A549 (cell line): ENCODE measurements around the gene CCDC136. TPM values are rescaled to one million over a fixed set of nuclear protein-coding genes. Genes with fewer than 3 reads are reported as not detected.

Experiments
- ATAC-seq, 2 experiments: fragments of 200-7000 bp in 1 of 2; fragments of >200 bp in 1 of 2; cut with Nextera tagmentation in 1 of 2; cut with Tn5 transposase in 1 of 2; 3 replicates each; pipeline versions ENCODE4 v1.8.0 to v1.9.1; 2018 to 2020; ENCODE audit warnings: mild to moderate bottlenecking in 1 of 2, moderate library complexity in 1 of 2
- CTCF ChIA-PET: fragments of 300-600 bp; sonication (Branson Sonifier 250); formaldehyde crosslinking; extraction: SDS; loops from one replicate; lab custom pipeline; 2021; ENCODE audit warnings: antibody characterized with exemption, inconsistent platforms; lab: Yijun Ruan, JAX
- POLR2A ChIA-PET: fragments of 350-600 bp; formaldehyde crosslinking; extraction: SDS; loops from one replicate; lab custom pipeline; 2021; ENCODE audit warnings: antibody characterized with exemption, inconsistent platforms; lab: Yijun Ruan, JAX
- DNase-seq, 2 experiments: peaks; one replicate each; pipeline versions ENCODE4 v3.0.0 to v3.0.0-alpha.2; 2011 to 2016; ENCODE audit warnings: low read depth in 1 of 2, low spot score in 1 of 2
- FAIRE-seq: peaks from 2 replicates; lab custom pipeline; 2011; peaks lifted over from hg19 to GRCh38; lab: Jason Lieb, UNC
- H3K27ac ChIP-seq, 2 experiments: fragments of >200 bp; sonication (Bioruptor Twin); formaldehyde crosslinking; 3 replicates each; pipeline ENCODE4 v1.5.1; 2016 to 2017
- H3K4me1 ChIP-seq: fragments of >200 bp; sonication (Bioruptor Twin); formaldehyde crosslinking; 3 replicates; pipeline ENCODE4 v1.6.1; 2016
- H3K4me2 ChIP-seq: fragments of >200 bp; sonication (Bioruptor Twin); formaldehyde crosslinking; 3 replicates; pipeline ENCODE4 v1.6.1; 2016
- H3K4me3 ChIP-seq: fragments of >200 bp; sonication (Bioruptor Twin); formaldehyde crosslinking; 3 replicates; pipeline ENCODE4 v1.5.1; 2016
- H3K9me3 ChIP-seq: fragments of >200 bp; sonication (Bioruptor Twin); formaldehyde crosslinking; 3 replicates; pipeline ENCODE4 v1.6.1; 2016
- CHD2 ChIP-seq: fragments of 150-350 bp; IDR thresholded peaks from 2 replicates; pipeline ENCODE4 v1.6.1; 2014; ENCODE audit warnings: low read length; ENCODE audit not compliant: partially characterized antibody
- EP300 ChIP-seq, 2 experiments: fragments of >200 bp; sonication (Bioruptor Twin); formaldehyde crosslinking; IDR thresholded peaks; 2 replicates in 1 of 2; 3 replicates in 1 of 2; pipeline ENCODE4 v1.6.1; 2016 to 2017
- ESRRA ChIP-seq: fragments of 150-350 bp; IDR thresholded peaks from 2 replicates; pipeline ENCODE4 v1.6.1; 2014; ENCODE audit warnings: mild to moderate bottlenecking, low read length, borderline replicate concordance
- HEYL ChIP-seq: fragments of 250-450 bp; sonication (Bioruptor Pico); IDR thresholded peaks from 2 replicates; pipeline ENCODE4 v1.8.0; 2021; ENCODE audit warnings: mild to moderate bottlenecking, moderate library complexity
- JUN ChIP-seq, 2 experiments: fragments of >200 bp; sonication (Bioruptor Twin); formaldehyde crosslinking; IDR thresholded peaks; 2 replicates in 1 of 2; 3 replicates in 1 of 2; pipeline ENCODE4 v1.6.1; 2016 to 2017
- MAZ ChIP-seq: fragments of 150-350 bp; IDR thresholded peaks from 2 replicates; pipeline ENCODE4 v1.6.1; 2014; ENCODE audit warnings: antibody characterized with exemption, low read depth, low read length, borderline replicate concordance
- MYC ChIP-seq: IDR thresholded peaks from 2 replicates; pipeline ENCODE4 v1.6.1; 2012; ENCODE audit warnings: mild to moderate bottlenecking, inconsistent platforms, low read length, improper control_type of control experiment, borderline replicate concordance
- NPAS2 ChIP-seq: fragments of 250-450 bp; sonication (Bioruptor Pico); IDR thresholded peaks from 2 replicates; pipeline ENCODE4 v1.8.0; 2022; ENCODE audit warnings: mild to moderate bottlenecking, moderate library complexity, borderline replicate concordance
- POLR2A ChIP-seq: IDR thresholded peaks from 2 replicates; pipeline ENCODE4 v1.6.1; 2012; ENCODE audit warnings: mild to moderate bottlenecking, low read length
- RAD21 ChIP-seq, 2 experiments: fragments of >200 bp in 1 of 2; sonication (Bioruptor Twin) in 1 of 2; formaldehyde crosslinking in 1 of 2; IDR thresholded peaks in 1 of 2; conservative IDR thresholded peaks in 1 of 2; 2 replicates in 1 of 2; 3 replicates in 1 of 2; pipeline ENCODE4 v1.6.1; 2012 to 2018; ENCODE audit warnings: inconsistent platforms in 1 of 2
- RCOR1 ChIP-seq: fragments of 150-350 bp; IDR thresholded peaks from 2 replicates; pipeline ENCODE4 v1.6.1; 2014; ENCODE audit warnings: antibody characterized with exemption, low read length, low read depth
- RFX5 ChIP-seq: fragments of 450-650 bp; IDR thresholded peaks from 2 replicates; pipeline ENCODE4 v1.7.1; 2014; ENCODE audit warnings: antibody characterized with exemption, mild to moderate bottlenecking, moderate library complexity
- RNF2 ChIP-seq: fragments of 200-600 bp; sonication (generic); IDR thresholded peaks from 2 replicates; pipeline ENCODE4 v1.6.1; 2016; ENCODE audit warnings: low read depth, mild to moderate bottlenecking, antibody characterized with exemption, moderate library complexity, borderline replicate concordance
- TP53 ChIP-seq: fragments of 250-450 bp; sonication (Bioruptor Pico); IDR thresholded peaks from 2 replicates; pipeline ENCODE4 v1.5.0; 2021; ENCODE audit warnings: mild to moderate bottlenecking, moderate library complexity
- ZSCAN20 ChIP-seq: fragments of 250-450 bp; sonication (Bioruptor Pico); IDR thresholded peaks from 2 replicates; pipeline ENCODE4 v1.8.0; 2022; ENCODE audit warnings: mild to moderate bottlenecking, moderate library complexity
- WGBS: methylation state at CpG from one replicate; pipeline ENCODE4 v1.1.6; 2017; ENCODE audit errors: missing lambda C conversion rate; 5-methylcytosine and 5-hydroxymethylcytosine counted together
- polyA plus RNA-seq, 4 experiments: library from polyadenylated mRNA; depleted of rRNA in 3 of 4; stranded (reverse); fragments of >200 nt; fragmentation: RNase III in 1 of 4; extraction: RNeasy Plus Mini Kit Qiagen cat#74134 plus additional on column Dnase treatment in 1 of 4; gene quantifications; 2 replicates in 3 of 4; 3 replicates in 1 of 4; pipeline ENCODE4 v1.2.3, GENCODE V29; 2011 to 2017
- TF ChIP-seq, protein P1 (sequence below): fragments of 250-450 bp; sonication (Bioruptor Pico); IDR thresholded peaks from 2 replicates; pipeline ENCODE4 v1.5.0; 2020; ENCODE audit warnings: low read depth, mild to moderate bottlenecking, moderate library complexity
- TF ChIP-seq, protein P2 (sequence below): fragments of 450-650 bp; IDR thresholded peaks from 2 replicates; pipeline ENCODE4 v1.6.1; 2014; ENCODE audit warnings: antibody characterized with exemption
- TF ChIP-seq, protein P3 (sequence below): fragments of >200 bp; sonication (Bioruptor Twin); formaldehyde crosslinking; IDR thresholded peaks from 2 replicates; pipeline ENCODE4 v1.6.1; 2016
- TF ChIP-seq, protein P4 (sequence below): fragments of >200 bp; sonication (Bioruptor Twin); formaldehyde crosslinking; IDR thresholded peaks from 3 replicates; pipeline ENCODE4 v1.6.1; 2016
- TF ChIP-seq, protein P5 (sequence below): fragments of 150-350 bp; IDR thresholded peaks from 2 replicates; pipeline ENCODE4 v1.6.1; 2014; ENCODE audit warnings: low read depth, mild to moderate bottlenecking, low read length
- TF ChIP-seq, protein P6 (sequence below): IDR thresholded peaks from 2 replicates; pipeline ENCODE4 v1.6.1; 2012; ENCODE audit warnings: low read depth, borderline replicate concordance

CCDC136 gene
- polyA plus RNA-seq, 2 of the 4 experiments (the other 2 are of a cell fraction): 4.7 to 5.4 TPM

DNA sequence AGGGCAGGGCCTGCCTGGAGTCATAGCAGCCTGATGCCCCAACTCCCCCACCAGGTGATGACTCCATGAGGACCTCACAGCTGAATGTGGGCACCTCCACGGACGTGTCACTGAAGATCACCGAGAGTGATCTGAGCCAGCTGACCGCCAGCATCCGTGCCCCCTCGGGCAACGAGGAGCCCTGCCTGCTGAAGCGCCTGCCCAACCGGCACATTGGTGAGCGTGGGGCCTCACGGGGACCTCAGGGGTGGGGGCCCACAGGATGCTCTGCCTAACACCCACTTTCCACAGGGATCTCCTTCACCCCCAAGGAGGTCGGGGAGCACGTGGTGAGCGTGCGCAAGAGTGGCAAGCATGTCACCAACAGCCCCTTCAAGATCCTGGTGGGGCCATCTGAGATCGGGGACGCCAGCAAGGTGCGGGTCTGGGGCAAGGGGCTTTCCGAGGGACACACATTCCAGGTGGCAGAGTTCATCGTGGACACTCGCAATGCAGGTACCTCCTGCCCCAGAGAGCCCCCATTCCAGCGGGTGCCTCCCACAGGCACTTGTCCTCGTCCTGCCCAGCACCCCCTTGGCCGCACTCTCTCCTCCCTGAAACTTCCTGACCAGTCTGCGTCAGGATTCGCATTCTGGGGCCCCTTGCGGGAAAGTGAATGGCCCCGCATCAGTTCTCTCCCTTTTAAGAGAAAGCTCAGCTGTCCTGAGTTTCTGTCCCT, 60.9 kb downstream of the CCDC136 start:
- ChIA-PET POLR2A (no interaction called here), CTCF (interaction anchor here (0.6 to 1.2 kb wide), 2 partner anchors 31 to 106 kb away, joined by 3 to 4 read pairs; no protein-coding TSS in a partner anchor)
- H3K4me3 ChIP-seq: no peak overlapping the region
- WGBS: 79% methylated on average over 25 of the region's 28 CpGs
- DNase-seq (no peak), FAIRE-seq (no peak), ATAC-seq (no peak)
- H3K9me3 ChIP-seq: no peaks in the 10 kb centered on the region
- H3K4me1 ChIP-seq: no peaks in the 10 kb centered on the region
- H3K27ac ChIP-seq: no peak overlapping the region
- no peak overlapping the region for H3K4me2 ChIP-seq
- TF ChIP-seq NPAS2 (no peak), CHD2 (no peak), POLR2A (no peak), MYC (no peak), HEYL (CRISPR knock-in tag) (no peak), RFX5 (no peak), TP53 (CRISPR knock-in tag) (no peak), RCOR1 (no peak), RAD21 (conservative IDR thresholded peaks at IDR 0.05 in 1 of 2, IDR thresholded peaks at IDR 0.05 in 1 of 2) (no peak)
- TF ChIP-seq, protein P1, sequence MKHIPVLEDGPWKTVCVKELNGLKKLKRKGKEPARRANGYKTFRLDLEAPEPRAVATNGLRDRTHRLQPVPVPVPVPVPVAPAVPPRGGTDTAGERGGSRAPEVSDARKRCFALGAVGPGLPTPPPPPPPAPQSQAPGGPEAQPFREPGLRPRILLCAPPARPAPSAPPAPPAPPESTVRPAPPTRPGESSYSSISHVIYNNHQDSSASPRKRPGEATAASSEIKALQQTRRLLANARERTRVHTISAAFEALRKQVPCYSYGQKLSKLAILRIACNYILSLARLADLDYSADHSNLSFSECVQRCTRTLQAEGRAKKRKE (CRISPR knock-in tag): no peak
- TF ChIP-seq, protein P2, sequence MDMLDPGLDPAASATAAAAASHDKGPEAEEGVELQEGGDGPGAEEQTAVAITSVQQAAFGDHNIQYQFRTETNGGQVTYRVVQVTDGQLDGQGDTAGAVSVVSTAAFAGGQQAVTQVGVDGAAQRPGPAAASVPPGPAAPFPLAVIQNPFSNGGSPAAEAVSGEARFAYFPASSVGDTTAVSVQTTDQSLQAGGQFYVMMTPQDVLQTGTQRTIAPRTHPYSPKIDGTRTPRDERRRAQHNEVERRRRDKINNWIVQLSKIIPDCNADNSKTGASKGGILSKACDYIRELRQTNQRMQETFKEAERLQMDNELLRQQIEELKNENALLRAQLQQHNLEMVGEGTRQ: no peak
- TF ChIP-seq, protein P3, sequence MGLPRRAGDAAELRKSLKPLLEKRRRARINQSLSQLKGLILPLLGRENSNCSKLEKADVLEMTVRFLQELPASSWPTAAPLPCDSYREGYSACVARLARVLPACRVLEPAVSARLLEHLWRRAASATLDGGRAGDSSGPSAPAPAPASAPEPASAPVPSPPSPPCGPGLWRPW: no peak
- TF ChIP-seq, protein P4, sequence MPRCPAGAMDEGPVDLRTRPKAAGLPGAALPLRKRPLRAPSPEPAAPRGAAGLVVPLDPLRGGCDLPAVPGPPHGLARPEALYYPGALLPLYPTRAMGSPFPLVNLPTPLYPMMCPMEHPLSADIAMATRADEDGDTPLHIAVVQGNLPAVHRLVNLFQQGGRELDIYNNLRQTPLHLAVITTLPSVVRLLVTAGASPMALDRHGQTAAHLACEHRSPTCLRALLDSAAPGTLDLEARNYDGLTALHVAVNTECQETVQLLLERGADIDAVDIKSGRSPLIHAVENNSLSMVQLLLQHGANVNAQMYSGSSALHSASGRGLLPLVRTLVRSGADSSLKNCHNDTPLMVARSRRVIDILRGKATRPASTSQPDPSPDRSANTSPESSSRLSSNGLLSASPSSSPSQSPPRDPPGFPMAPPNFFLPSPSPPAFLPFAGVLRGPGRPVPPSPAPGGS: no peak
- TF ChIP-seq, all 56 proteins: peak for 0

DNA sequence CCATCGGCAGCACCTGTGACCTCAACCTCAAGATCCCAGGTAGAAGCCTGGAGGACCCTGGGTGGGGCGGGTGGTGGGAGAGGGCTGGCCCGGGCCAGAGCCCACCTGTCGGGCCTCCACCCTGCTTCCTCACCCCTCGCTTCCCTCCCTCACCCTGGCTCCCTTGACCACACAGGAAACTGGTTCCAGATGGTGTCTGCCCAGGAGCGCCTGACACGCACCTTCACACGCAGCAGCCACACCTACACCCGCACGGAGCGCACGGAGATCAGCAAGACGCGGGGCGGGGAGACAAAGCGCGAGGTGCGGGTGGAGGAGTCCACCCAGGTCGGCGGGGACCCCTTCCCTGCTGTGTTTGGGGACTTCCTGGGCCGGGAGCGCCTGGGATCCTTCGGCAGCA, 62.0 kb downstream of the CCDC136 start:
- ChIA-PET POLR2A (no interaction called here), CTCF (no interaction called here)
- TF ChIP-seq, protein P5, sequence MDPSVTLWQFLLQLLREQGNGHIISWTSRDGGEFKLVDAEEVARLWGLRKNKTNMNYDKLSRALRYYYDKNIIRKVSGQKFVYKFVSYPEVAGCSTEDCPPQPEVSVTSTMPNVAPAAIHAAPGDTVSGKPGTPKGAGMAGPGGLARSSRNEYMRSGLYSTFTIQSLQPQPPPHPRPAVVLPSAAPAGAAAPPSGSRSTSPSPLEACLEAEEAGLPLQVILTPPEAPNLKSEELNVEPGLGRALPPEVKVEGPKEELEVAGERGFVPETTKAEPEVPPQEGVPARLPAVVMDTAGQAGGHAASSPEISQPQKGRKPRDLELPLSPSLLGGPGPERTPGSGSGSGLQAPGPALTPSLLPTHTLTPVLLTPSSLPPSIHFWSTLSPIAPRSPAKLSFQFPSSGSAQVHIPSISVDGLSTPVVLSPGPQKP: no peak
- TF ChIP-seq JUN (IDR thresholded peaks at IDR 0.05) (no peak), EP300 (IDR thresholded peaks at IDR 0.05) (no peak), RNF2 (no peak), MYC (no peak), ZSCAN20 (no peak), ESRRA (no peak), RAD21 (conservative IDR thresholded peaks at IDR 0.05 in 1 of 2, IDR thresholded peaks at IDR 0.05 in 1 of 2) (no peak), MAZ (no peak)
- TF ChIP-seq, protein P6, sequence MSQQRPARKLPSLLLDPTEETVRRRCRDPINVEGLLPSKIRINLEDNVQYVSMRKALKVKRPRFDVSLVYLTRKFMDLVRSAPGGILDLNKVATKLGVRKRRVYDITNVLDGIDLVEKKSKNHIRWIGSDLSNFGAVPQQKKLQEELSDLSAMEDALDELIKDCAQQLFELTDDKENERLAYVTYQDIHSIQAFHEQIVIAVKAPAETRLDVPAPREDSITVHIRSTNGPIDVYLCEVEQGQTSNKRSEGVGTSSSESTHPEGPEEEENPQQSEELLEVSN: no peak
- no peak for FAIRE-seq
- no peak overlapping the region for H3K4me2 ChIP-seq
- no peaks in the 10 kb centered on the region for H3K9me3 ChIP-seq
- no peak overlapping the region for H3K4me3 ChIP-seq
- no peak for DNase-seq
- no peak overlapping the region for H3K27ac ChIP-seq
- no peaks in the 10 kb centered on the region for H3K4me1 ChIP-seq
- no peak for ATAC-seq
- 80% methylated on average over 22 of the region's 23 CpGs for WGBS
